Putamen (tissue), 1 donor: ENCODE data around the gene MLLT1.

ENCODE experiments used
- DNase-seq: peaks from one replicate; pipeline ENCODE4 v3.0.0-alpha.2; 2016; ENCODE audit warnings: low spot score

MLLT1 gene

DNA sequence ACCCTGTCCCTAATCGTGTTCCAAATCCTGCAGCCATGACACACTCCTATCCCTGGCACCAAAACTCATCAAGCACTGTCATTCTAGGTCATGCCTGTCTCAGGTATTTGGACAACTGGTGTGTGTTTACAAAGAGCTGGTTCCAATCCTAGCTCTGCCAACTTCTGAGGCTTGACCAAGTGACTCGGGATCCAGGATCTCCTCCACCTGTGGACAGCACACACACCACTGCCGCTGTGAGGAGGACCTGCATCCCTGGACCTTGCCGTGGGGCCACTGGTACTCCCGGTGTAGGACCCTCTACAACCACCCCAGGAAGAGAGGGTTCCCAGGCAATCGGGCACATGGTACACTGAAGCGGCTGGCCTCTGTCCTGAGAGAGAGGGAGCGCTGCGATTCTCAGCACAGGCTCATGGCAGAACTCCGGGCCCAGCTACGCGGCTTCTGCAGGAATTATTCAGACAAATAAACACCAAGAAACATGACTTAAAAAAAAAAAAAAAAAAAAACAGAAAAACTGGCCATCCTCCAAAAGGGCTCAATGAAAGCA is 20.4 kb downstream of the MLLT1 start:
- DNase-seq = no peak

DNA sequence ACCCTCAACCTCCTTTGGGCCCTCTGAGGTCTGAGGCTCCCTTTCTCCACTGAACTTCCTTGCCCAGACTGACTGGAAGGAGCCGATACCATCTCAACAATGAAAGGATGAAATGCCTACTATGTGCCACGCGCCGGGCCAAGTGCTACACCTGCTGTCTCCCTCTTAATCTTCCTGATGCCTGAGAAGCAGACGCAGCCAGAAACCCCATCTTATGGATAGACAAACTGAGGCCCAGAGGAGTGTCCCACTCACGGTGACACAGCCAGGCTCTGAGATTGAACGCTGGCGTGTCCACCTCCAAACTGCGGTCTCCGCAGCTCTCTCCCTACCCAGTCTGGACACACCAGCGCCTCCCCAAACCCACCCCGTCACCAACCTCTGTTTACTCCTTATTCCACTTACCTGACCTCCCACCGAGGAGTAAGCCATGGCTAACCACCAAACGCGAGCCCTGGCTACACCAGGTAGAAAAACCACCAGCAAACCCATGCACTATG is 20.9 kb downstream of the MLLT1 start:
- no peak for DNase-seq

DNA sequence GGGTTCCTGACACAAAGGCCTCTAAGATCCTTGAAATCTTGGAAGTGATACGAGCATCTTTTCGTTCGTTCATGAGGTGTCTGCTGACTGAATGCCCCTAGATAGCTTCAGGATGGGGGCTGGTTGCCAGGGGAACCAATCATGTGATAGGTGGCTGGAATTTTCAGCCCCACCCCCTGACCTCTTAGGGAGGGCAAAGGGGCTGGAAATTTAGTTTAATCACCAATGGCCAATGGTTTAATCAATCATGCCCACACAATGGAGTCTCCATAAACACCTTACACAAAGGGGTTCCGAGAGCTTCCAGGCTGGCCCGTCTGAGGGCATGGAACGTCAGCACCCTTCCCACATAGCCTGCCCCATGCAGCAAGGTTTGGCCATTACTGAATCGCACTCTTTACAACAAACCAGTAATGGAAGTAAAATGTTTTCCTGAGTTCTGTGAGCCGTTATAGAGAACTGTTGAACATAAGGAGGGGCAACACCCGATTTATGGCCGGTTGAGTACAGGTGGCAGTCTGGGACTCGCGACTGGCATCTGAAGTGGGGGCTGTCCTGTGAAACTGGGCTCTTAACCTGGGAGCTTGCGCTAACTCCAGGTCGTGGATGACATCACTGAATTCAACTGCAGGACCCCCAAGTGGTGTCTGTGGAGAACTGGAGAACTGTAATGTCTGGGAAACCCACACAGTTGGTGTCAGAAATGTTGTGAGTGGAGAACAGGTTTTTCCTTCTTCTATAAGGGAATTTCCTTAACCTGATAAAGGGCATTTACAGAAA is 25.6 kb downstream of the MLLT1 start:
- DNase-seq = no peak

DNA sequence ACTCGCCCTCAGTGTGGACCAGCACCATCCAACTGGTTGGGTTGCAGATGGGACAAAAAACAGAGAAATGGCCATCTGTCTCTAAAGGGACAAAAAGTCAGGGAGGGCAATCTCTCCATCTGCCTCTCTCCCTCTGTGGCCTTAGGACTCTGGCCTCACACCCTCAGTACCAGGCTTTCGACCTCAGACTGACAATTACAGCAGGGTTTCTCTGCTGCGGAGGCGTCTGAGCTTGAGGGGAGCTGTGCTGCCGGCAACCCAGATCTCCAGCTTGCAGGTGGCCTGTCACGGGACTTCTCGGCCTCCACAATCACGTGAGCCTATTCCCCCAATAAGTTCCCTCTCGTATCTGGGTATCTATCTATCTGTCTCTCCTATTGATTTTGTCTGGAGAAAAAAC is 27.7 kb downstream of the MLLT1 start:
- DNase-seq = no peak

DNA sequence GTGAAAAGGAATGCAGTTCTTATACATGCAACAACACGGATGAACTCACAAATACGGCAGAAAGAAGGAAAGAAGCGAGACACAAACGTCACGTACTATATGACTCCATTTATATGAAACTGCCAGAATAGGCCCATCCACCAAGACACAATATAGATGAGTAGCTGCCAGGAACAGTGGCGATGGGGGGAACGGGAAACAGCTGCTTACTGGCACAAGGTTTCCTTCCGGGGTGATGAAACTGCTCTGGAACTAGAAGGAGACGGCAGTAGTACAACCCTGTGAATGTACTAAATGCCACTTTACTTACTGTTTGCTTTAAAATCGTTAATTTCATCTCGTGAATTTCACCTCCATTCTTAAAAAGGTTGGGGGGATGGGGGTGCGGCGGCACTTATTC is 28.9 kb downstream of the MLLT1 start:
- DNase-seq = no peak

DNA sequence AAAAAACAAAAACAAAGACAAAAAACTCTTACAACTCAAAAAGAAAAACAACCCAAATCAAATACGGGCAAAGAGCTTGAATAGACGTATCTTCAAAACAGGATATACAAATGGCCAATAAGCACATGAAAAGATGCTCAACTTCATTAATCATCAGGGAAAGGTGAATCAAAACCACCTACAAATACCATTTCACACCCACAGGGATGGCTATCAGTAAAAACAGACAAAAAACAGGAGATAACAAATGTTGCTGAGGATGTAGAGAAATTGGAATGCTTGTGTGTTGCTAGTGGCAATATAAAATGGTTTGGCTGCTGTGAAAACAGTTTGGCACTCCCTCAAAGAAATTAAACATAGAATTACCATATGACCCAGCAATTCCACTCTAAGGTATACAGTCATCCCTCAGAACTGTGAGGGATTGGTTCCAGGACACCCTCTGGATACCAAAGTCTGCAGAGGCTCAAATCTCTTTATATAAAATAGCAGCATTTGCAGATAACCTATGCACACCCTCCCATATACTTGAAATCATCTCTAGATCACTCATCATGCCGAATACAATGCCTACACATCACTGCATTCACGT is 29.7 kb downstream of the MLLT1 start:
- DNase-seq = no peak

DNA sequence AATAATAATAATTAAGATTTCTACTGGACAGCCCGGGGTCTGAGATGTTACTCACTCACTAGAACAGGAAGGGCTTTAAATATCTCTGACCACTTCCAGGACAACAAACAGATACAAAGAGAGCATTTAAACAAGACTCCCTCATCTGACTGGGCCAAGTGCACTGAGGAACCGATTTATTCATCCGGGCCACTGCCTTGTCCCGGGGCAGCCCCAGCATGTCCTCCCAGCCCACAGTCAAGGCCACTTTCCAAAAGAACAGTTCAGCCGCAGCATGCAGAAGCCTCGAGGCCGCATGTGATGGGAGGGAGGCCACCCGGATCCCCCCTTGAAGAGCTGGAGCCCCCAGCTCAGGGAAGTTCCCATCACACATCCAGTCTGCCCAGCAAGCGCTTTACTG is 30.5 kb downstream of the MLLT1 start:
- DNase-seq = peak; percentile 60

DNA sequence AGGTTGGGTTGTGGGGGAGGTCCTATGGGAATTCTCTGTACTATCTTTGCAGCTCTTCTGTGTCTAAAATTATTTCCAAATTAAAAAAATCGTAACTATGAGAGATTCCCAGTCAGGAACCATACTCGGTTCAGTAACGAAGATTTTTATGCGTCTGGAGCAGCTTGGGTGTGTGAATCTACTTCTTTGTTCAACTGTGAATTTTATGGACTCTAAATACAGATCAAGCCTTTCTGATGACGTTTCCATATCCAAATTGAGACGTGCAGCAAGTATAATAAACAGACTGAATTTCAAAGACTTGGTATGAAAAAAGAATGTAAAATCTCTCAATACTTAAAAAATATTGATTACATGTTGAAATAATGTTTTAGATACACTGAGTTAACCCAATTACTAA is 30.9 kb downstream of the MLLT1 start:
- no peak for DNase-seq

DNA sequence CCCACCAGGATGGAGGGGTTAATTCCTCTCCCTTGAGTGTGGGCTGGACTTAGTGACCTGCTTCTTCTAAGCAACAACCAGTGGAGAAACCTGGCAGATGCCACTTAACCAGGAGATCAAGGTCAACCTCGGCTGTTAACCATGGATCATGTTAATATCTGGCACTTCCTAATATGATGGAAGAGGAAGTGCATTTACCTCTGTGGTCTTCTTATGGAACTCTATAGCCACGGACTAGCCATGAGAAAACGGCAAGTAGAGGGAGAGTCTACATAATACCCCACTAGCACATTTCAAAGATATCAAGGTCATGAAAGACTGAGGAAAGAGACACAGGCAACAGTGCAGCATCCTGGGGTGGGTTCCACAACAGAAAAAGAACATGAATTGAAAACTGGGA is 31.4 kb downstream of the MLLT1 start:
- DNase-seq = no peak

DNA sequence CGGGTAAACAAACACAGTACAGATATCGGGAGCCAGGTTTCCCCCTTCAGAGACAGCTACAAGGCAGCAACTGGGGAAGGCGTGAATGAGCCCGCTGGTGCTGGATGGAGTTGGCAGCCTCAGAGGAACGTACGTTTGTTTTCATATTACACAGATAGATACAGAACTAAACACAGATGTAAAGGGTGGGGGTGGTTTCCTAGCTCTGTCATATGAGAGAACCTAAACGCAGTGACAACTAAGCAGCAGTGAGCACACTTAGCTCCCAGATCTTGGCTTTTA is 32.8 kb downstream of the MLLT1 start:
- no peak for DNase-seq

DNA sequence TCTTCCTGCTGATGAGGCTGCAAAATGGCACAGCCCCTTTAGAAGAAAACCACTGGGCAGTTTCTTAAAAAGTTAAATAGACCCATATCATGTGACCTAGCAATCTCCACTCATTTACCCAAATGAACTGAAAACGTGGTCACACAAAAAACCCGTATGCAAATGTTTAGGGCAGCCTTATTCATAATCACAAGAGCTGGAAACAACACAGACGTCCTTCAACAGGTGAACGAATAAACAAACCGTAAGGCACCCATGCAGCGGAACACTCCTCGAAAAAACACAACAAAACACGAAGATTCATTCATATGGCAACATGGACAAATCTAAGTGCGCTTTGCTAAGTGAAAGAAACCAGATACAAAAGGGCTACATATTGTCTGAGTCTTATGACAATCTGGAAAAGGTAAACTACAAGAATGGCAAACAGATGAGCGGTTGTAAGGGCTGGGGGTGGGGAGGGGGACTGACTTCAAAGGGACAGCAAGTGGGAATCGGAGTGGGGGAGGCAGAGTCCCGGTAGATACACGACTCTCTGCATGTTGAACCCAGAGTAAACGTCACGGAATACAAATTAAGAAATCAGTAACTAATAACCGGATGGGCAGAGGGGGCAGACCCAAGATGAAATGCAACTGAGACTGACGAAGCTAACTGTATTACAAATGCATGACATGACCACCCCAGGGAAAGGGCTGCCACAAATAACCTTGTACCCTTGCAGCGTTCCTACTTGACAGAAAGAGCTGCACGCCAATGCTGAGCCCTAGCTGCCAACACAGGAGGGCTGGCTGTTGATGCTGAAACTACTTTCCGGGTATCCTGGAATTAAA is 33.4 kb downstream of the MLLT1 start:
- DNase-seq = no peak

DNA sequence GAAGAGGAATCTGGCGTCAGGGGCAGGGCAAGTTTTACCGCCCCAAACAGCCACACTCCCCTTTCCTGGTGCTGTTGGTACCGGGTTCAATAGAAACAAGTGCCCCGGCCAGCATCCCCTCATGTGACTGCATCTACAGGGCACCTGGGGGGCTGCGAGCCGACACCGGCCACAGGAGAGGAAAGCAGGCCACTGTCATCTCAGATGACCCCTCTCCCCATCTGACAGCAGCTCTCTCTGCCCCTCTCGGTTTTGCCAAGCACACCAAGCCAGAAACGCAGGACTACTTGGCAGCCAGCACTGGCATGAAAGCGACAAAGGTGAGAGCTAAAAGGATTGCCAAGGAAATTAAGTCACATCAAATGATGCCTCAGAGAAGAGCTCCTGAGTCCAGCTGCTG is 37.1 kb downstream of the MLLT1 start:
- DNase-seq = no peak

DNA sequence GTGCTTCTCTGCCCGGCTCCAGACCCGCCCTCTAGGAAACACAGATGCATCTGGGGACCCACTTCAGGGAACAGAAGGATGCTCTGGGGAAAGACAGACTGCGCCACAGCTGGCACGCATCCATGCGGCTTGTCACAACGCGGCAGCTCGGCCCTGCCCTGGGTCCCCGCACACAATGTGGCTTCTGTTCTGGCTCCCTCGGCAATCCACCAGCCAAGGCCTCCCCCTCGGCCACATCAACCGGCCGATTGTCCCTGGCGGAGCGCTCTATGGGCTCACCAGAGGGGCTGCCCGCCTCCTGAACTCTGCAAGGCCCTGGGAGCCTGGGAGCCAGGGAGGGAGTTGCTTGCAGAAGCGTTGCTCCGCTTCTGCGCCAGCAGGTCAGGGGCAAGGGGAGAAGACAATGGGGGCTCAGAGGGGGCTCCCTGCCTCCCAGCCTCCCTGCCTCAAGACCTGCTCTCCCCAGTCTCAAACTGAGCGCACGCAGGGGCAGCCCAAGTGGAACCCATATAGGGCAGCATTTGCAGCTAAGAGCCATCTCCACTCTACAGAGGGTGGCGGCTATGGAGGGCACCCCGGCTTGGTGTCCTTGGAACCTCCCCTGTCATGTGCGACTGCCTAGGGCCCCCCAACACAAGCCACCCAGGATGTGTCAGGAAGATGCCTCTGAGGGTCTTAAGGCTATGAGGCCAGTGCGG is 37.9 kb downstream of the MLLT1 start:
- peak; percentile 95 for DNase-seq

DNA sequence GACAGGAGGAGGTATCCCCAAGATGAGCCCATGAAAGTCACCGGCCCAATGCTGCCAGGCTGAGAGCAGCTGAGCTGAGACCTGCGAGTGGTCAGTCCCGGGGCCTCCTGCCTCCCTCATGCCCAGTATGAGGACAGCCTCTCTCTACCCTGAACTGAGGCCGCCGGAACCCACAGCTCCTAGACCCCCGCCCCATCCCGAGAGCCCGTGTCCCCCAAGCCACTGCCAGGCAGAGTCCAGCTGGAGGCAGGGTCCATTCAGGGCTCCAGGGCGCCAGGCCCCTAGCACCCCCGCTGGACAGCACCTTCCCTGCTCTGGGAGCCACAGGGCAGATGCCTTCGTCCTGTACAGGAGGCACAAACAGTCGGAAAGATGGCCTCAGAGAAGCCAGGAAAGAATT is 38.7 kb downstream of the MLLT1 start:
- DNase-seq = no peak

DNA sequence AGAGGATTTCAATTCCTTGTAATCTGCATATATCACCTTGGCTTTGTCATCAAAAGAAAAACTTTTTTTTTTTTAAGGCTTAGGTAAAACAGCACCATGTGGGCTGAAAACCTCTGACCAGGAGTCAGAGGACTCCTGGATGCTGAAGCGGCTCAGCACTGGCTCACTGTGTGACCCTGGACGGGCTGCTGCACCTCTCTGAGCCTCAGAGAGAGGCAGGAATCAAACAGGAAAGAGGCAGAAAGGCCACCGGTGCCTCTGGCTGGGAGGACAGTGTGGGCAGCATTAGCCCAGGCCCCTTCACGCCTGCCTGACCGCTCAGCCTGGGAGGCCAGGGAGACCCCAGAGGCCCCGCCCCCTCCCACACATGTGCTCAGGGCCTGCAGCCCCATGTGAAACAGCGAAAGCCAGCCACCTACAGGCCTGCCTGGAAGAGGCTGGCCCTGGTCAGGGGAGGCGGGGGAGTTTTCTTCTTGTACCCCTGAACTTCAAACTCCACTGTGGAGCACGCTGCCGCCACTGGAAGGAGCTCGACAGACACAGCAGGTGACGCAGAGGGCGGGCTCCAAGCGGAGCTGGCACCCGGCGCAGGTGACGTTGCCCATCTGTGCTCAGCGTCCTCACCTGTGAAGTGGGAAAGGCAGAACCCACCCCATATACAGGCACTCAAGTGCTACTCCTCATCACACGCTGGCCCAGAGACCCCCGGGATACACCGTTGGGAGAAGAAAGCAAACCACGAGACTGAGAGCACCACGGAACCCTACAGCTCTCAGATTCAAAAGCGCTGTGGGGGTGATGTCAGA is 39.7 kb downstream of the MLLT1 start:
- no peak for DNase-seq

DNA sequence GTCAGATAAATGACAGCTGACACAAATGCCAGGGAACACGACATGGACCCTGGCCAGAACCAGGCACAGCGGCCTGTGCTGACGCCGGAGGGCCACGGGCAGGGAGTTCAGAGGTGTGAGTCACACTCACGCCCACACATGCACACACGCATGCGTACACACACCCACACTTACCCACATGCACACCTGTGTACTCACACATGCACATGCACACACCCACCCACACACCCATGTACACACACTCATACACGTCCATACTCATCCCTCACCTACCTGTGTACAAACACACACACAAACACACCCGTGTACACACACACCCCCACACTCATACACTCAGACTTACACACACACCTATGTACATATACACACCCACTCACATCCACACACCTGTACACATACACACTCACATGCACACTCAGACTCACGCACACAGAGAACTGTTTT is 40.4 kb downstream of the MLLT1 start:
- no peak for DNase-seq

DNA sequence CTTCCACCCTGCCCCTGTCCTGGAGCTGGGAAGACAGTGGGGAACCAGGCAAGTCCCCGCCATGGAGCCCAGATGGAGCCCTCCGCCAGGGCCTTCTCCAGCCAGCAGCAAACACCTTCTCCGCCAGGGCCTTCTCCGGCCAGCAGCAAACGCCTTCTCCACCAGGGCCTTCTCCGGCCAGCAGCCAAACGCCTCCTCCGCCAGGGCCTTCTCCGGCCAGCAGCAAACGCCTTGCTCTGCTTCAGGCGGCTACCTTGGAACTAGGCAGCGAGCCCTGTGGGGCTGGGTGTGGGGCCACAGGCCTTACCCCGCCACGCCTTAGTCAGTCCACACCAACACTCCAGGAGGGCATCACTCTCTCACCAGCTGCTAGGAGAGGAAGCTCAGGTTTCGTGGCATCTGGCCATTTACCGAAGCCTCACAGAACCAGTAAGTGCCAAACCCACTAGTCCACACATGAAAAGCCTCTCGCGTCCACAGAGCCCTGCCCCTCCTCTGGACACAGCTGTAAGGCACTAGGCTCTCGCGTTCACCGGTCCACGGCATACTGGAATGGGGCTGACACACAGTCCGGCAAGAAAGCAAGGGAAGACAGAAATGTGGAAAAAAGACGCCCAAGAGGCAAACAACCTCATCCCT is 41.0 kb downstream of the MLLT1 start:
- no peak for DNase-seq

DNA sequence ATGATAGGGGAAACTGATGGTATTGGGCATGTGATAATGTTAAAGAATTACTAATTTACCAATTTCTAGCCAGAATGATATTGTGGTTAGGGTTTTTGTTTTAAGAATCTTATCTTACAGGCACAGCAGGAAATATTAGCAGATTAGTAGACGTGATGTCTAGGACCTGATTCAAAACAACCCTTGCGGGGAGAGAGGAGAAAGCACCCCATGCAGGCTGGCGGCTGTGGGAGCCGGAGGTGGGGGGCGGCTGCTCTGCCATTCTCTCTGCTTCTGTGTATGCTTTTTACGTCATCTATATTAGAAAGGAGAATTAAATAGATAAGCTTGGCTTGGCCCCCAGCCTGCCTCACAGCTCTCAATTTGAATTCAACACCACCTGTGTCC is 41.5 kb downstream of the MLLT1 start:
- no peak for DNase-seq

DNA sequence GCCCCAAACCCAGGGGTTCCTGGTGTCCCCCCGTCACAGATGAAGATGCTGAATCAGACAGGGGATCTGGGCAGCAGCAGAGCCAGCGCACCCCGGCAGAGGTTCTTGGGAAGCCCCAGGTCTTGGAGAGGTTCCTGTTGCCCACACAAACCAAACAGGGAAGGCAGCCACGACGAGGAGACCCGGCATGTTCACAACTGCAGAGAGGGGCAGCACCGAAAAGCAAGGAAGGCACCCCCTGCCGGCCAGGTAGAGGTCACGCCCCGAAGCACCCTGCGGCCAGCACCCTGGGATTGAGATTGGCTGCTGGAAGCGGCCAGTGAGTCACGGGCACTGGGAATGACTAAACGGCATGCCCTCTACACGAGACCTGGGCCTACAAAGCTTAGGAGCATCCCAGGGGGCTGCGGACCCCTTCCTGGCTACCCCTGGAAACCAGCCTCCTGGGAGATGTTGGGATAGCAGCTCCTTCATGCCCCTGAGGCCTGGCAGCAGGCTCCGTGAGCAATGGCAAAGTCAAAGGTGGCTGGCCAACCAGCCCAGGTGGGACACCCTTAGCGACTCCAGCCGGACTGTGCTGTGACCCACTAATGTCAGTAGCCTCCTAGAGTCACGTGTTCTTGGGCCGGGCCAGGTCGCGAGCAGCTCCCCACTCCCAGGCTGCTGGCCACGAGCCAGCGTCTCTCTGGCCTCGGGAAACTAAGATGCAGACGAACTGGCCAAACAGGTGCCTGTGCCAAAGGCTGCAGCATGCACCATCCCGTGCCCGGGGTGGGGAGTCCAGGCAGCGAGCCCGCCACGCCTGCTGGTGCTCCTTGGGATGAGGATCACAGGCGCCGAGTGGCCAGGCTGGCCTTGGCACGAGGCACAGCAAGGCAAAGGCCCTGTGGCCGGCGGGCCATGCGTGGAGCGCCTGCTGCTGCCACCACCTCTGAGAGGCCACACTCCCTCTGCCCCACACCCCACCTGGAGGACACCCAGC is 43.2 kb downstream of the MLLT1 start:
- DNase-seq = no peak
